Measurements from ENCODE around the gene DYNLL1. TPM values are rescaled to one million over a fixed set of nuclear protein-coding genes. Genes with fewer than 3 reads are reported as not detected.

Gene DYNLL1
- total RNA-seq, 1 experiment from 2014 or later: 243 TPM

DNA sequence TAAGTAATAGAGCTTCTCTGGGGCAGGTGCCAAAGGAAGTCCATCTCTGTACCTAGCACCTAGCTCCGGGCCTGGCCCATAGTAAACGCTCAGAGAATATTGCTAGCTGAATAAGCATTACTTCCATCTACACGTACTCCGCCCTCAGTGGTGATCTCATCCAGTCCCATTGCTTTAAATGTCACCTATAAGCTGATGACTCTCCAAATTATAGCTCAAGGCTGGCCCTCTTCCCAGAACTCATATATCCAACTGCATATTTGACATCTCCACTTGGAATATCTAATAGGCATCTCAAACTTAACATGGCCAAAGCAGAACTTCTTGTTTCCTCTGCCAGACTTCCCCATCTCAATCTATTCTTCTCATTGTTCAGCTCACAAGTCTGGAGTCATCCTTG lies 6.9 kb upstream of the DYNLL1 start:
- TF ChIP-seq TCF7L2 (IDR thresholded peaks at IDR 0.05; ENCODE audit: borderline replicate concordance, extremely low read depth, insufficient read depth, insufficient read length): no peak
- TF ChIP-seq ELF1 (IDR thresholded peaks at IDR 0.05; ENCODE audit: borderline replicate concordance, low read depth): no peak
- TF ChIP-seq, protein P1, sequence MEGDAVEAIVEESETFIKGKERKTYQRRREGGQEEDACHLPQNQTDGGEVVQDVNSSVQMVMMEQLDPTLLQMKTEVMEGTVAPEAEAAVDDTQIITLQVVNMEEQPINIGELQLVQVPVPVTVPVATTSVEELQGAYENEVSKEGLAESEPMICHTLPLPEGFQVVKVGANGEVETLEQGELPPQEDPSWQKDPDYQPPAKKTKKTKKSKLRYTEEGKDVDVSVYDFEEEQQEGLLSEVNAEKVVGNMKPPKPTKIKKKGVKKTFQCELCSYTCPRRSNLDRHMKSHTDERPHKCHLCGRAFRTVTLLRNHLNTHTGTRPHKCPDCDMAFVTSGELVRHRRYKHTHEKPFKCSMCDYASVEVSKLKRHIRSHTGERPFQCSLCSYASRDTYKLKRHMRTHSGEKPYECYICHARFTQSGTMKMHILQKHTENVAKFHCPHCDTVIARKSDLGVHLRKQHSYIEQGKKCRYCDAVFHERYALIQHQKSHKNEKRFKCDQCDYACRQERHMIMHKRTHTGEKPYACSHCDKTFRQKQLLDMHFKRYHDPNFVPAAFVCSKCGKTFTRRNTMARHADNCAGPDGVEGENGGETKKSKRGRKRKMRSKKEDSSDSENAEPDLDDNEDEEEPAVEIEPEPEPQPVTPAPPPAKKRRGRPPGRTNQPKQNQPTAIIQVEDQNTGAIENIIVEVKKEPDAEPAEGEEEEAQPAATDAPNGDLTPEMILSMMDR (IDR thresholded peaks at IDR 0.05 in 2 of 3, conservative IDR thresholded peaks at IDR 0.05 in 1 of 3; ENCODE audit: borderline replicate concordance in 1 of 3, insufficient read depth in 1 of 3, low read depth in 2 of 3, low read length in 2 of 3): no peak
- no peak for TF ChIP-seq EZH2phosphoT487 (IDR thresholded peaks at IDR 0.05; ENCODE audit: borderline replicate concordance)
- TF ChIP-seq FOSL1 (IDR thresholded peaks at IDR 0.05; ENCODE audit: low read depth): no peak
- TF ChIP-seq SP1 (IDR thresholded peaks at IDR 0.05; ENCODE audit: low read depth): no peak
- no peak for TF ChIP-seq SIN3A (IDR thresholded peaks at IDR 0.05; ENCODE audit: low read depth)
- no peak for TF ChIP-seq POLR2A (IDR thresholded peaks at IDR 0.05; ENCODE audit: borderline replicate concordance, extremely low read depth, insufficient read depth, insufficient read length)
- TF ChIP-seq, protein P2, sequence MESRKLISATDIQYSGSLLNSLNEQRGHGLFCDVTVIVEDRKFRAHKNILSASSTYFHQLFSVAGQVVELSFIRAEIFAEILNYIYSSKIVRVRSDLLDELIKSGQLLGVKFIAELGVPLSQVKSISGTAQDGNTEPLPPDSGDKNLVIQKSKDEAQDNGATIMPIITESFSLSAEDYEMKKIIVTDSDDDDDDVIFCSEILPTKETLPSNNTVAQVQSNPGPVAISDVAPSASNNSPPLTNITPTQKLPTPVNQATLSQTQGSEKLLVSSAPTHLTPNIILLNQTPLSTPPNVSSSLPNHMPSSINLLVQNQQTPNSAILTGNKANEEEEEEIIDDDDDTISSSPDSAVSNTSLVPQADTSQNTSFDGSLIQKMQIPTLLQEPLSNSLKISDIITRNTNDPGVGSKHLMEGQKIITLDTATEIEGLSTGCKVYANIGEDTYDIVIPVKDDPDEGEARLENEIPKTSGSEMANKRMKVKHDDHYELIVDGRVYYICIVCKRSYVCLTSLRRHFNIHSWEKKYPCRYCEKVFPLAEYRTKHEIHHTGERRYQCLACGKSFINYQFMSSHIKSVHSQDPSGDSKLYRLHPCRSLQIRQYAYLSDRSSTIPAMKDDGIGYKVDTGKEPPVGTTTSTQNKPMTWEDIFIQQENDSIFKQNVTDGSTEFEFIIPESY (IDR thresholded peaks at IDR 0.05; ENCODE audit: extremely low read depth, insufficient replicate concordance, low read length): no peak
- TF ChIP-seq EZH2 (IDR thresholded peaks at IDR 0.05): no peak
- no peak for TF ChIP-seq JUND (IDR thresholded peaks at IDR 0.05)
- TF ChIP-seq EGR1 (IDR thresholded peaks at IDR 0.05; ENCODE audit: low read depth): no peak
- TF ChIP-seq RAD21 (IDR thresholded peaks at IDR 0.05; ENCODE audit: low read depth): no peak
- Histone ChIP-seq H3K27ac (ENCODE audit: low read depth, low read length) (no peak overlapping the region), H3K4me1 (ENCODE audit: control insufficient read depth in 1 of 2, insufficient read depth in 2 of 2, low read length in 2 of 2) (no peaks in the 10 kb centered on the region), H3K4me2 (ENCODE audit: low read length) (no peak overlapping the region), H4K20me1 (ENCODE audit: insufficient read depth) (no peaks in the 10 kb centered on the region), H3K9me3 (ENCODE audit: control insufficient read depth in 1 of 2, insufficient read depth in 1 of 2, low read depth in 1 of 2, low read length in 2 of 2) (no peaks in the 10 kb centered on the region), H3K27me3 (ENCODE audit: insufficient read depth, low read length) (no peaks in the 10 kb centered on the region), H2AFZ (ENCODE audit: low read depth, low read length, poor library complexity, severe bottlenecking) (no peak overlapping the region), H3K9me2 (ENCODE audit: insufficient read depth) (no peaks in the 10 kb centered on the region), H3K36me3 (ENCODE audit: control insufficient read depth in 1 of 2, insufficient read depth in 2 of 2, low read length in 2 of 2) (no peaks in the 10 kb centered on the region; a peak in 2 of 4 replicates), H3K79me2 (ENCODE audit: insufficient read depth, low read length) (0 out of 2 replicates have a peak, but pooled peaks cover 3% of the 10 kb centered on the region), H3K9ac (ENCODE audit: low read length) (no peak overlapping the region), H3K4me3 (replicated peaks in 1 of 2; ENCODE audit: low read depth in 1 of 2, low read length in 2 of 2) (no peak overlapping the region)
- POLR2A ChIA-PET: no interaction called here
- CTCF ChIA-PET: no interaction called here
- intact Hi-C loops (cut with micrococcal nuclease): no loop called here
- DNase-seq (ENCODE audit: low read depth, low spot score): no peak
- no peak for ATAC-seq
- RAD21 ChIA-PET (ENCODE audit: low non-redundant PET in 1 of 2, low total read pairs in 2 of 2, uncharacterized antibody in 2 of 2, unreplicated experiment in 2 of 2): no interaction called here
- no TSS peak for BruUV-seq (replicated peaks)
